ENCODE data around the gene IQSEC1.

GRCh38 chr3:12875857-12876836 is 197.1 kb downstream of the IQSEC1 start:
- TF ChIP-seq EZH2 (IDR thresholded peaks at IDR 0.05; ENCODE audit: low read depth, unreplicated experiment) = no peak
- TF ChIP-seq, protein P1, sequence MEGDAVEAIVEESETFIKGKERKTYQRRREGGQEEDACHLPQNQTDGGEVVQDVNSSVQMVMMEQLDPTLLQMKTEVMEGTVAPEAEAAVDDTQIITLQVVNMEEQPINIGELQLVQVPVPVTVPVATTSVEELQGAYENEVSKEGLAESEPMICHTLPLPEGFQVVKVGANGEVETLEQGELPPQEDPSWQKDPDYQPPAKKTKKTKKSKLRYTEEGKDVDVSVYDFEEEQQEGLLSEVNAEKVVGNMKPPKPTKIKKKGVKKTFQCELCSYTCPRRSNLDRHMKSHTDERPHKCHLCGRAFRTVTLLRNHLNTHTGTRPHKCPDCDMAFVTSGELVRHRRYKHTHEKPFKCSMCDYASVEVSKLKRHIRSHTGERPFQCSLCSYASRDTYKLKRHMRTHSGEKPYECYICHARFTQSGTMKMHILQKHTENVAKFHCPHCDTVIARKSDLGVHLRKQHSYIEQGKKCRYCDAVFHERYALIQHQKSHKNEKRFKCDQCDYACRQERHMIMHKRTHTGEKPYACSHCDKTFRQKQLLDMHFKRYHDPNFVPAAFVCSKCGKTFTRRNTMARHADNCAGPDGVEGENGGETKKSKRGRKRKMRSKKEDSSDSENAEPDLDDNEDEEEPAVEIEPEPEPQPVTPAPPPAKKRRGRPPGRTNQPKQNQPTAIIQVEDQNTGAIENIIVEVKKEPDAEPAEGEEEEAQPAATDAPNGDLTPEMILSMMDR (conservative IDR thresholded peaks at IDR 0.05; ENCODE audit: low read depth in 2 of 2) = peak; percentile 42 to 64
